Esophagus squamous epithelium (tissue), 5 donors: Measurements from ENCODE around the gene GAB2. TPM values are rescaled to one million over a fixed set of nuclear protein-coding genes. Genes with fewer than 3 reads are reported as not detected.

ENCODE experiments used
- DNase-seq: peaks from one replicate; lab custom pipeline; 2025; lab: John Stamatoyannopoulos, UW
- H3K27ac ChIP-seq, 4 donors: fragments of 200-600 bp; sonication (generic); one replicate each; pipeline ENCODE4 v1.5.1; 2016 to 2019; ENCODE audit warnings: mild to moderate bottlenecking in 1 of 4
- H3K27me3 ChIP-seq, 4 donors: fragments of 200-600 bp; sonication (generic); 1 replicate in 3 of 4; 2 replicates in 1 of 4; pipeline versions ENCODE4 v1.5.1 to v1.6.0; 2017 to 2021; ENCODE audit warnings: antibody characterized with exemption in 1 of 4
- H3K36me3 ChIP-seq, 3 donors: fragments of 200-600 bp; sonication (generic); one replicate each; pipeline ENCODE4 v1.5.1; 2016 to 2019
- H3K4me1 ChIP-seq, 3 donors: fragments of 200-600 bp; sonication (generic); one replicate each; pipeline ENCODE4 v1.5.1; 2017 to 2019
- H3K4me3 ChIP-seq, 4 donors: fragments of 200-600 bp; sonication (generic); 1 replicate in 3 of 4; 2 replicates in 1 of 4; pipeline ENCODE4 v1.5.1; 2016 to 2019; ENCODE audit warnings: mild to moderate bottlenecking in 2 of 4, moderate library complexity in 1 of 4
- H3K9me3 ChIP-seq, 3 donors: fragments of 200-600 bp; sonication (generic); one replicate each; pipeline ENCODE4 v1.5.1; 2016 to 2019
- CTCF ChIP-seq, 6 experiments: fragments of 450-650 bp in 4 of 6; fragments of 200-600 bp in 2 of 6; sonication (generic) in 2 of 6; IDR thresholded peaks; one replicate each; pipeline ENCODE4 v1.5.1; 2016 to 2019; ENCODE audit warnings: antibody characterized with exemption in 6 of 6, mild to moderate bottlenecking in 4 of 6, moderate library complexity in 4 of 6
- POLR2A ChIP-seq, 4 donors: fragments of 450-650 bp; IDR thresholded peaks; one replicate each; pipeline ENCODE4 v1.6.1; 2017; ENCODE audit warnings: antibody characterized with exemption in 4 of 4, mild to moderate bottlenecking in 4 of 4, moderate library complexity in 3 of 4
- WGBS, 2 donors: methylation state at CpG; one replicate each; pipeline ENCODE4 v1.1.5; 2018; 5-methylcytosine and 5-hydroxymethylcytosine counted together
- intact Hi-C: fragments of 100-400 bp; cut with DNase I; formaldehyde crosslinking; loops from one replicate; pipeline ENCODE4 v1.15.0; 2022
- total RNA-seq, 4 donors: library from RNA; depleted of rRNA; stranded (reverse); fragments of >200 nt; gene quantifications; one replicate each; pipeline ENCODE4 v1.1.0, GENCODE V29; 2016
- donor health status: DM: yes; HTN: yes; CAD: no.

Gene GAB2
- total RNA-seq, 4 donors from 2014 or later, result 4.6 to 23.7 (median 11.2) TPM

GRCh38 chr11:78345450-78345849 lies 72.2 kb downstream of the GAB2 start:
- no peak overlapping the region for H3K4me3 ChIP-seq
- H3K27me3 ChIP-seq, result no peaks in the 10 kb centered on the region
- WGBS, 2 donors, result 86 to 96% methylated on average over 3 of the region's 3 CpGs
- no peaks in the 10 kb centered on the region for H3K36me3 ChIP-seq
- H3K27ac ChIP-seq, result no peak overlapping the region
- TF ChIP-seq POLR2A (IDR thresholded peaks at IDR 0.05) (no peak), CTCF (IDR thresholded peaks at IDR 0.05) (no peak)
- peaks cover 19 to 57% (median 34%) of the 10 kb centered on the region in 3 donors for H3K4me1 ChIP-seq
- H3K9me3 ChIP-seq, result no peaks in the 10 kb centered on the region
- no peak for DNase-seq
- intact Hi-C loops, result no loop called here

- 74% methylated on average over 2 of the region's 2 CpGs for WGBS, 2 donors
Observed at GRCh38 chr11:78344676-78345075, 72.9 kb downstream of the GAB2 start.

GRCh38 chr11:78344094-78344493 lies 73.5 kb downstream of the GAB2 start:
- H3K27ac ChIP-seq, result no peak overlapping the region
- no peaks in the 10 kb centered on the region for H3K27me3 ChIP-seq
- H3K9me3 ChIP-seq, result no peaks in the 10 kb centered on the region
- WGBS, 2 donors, result 79 to 83% methylated on average over 1 of the region's 1 CpG
- no peak overlapping the region for H3K4me3 ChIP-seq
- intact Hi-C loops, result no loop called here
- peaks cover 10 to 43% (median 24%) of the 10 kb centered on the region in 3 donors for H3K4me1 ChIP-seq
- H3K36me3 ChIP-seq, result no peaks in the 10 kb centered on the region
- TF ChIP-seq CTCF (IDR thresholded peaks at IDR 0.05) (no peak), POLR2A (IDR thresholded peaks at IDR 0.05) (no peak)
- no peak for DNase-seq

More at GRCh38 chr11:78344676-78345075, 72.9 kb downstream of the GAB2 start:
- intact Hi-C loops, result no loop called here
- Histone ChIP-seq H3K27ac (no peak overlapping the region), H3K9me3 (no peaks in the 10 kb centered on the region), H3K36me3 (no peaks in the 10 kb centered on the region), H3K27me3 (no peaks in the 10 kb centered on the region), H3K4me3 (no peak overlapping the region), H3K4me1 (peaks cover 13 to 49% (median 29%) of the 10 kb centered on the region in 3 donors)
- DNase-seq, result no peak
- TF ChIP-seq CTCF (IDR thresholded peaks at IDR 0.05) (no peak), POLR2A (IDR thresholded peaks at IDR 0.05) (no peak)

GRCh38 chr11:78343303-78343702 lies 74.3 kb downstream of the GAB2 start:
- intact Hi-C loops, result no loop called here
- no peak overlapping the region for H3K27ac ChIP-seq
- H3K36me3 ChIP-seq, result no peaks in the 10 kb centered on the region
- H3K27me3 ChIP-seq, result no peaks in the 10 kb centered on the region
- H3K9me3 ChIP-seq, result no peaks in the 10 kb centered on the region
- no peak overlapping the region for H3K4me3 ChIP-seq
- TF ChIP-seq CTCF (IDR thresholded peaks at IDR 0.05) (no peak), POLR2A (IDR thresholded peaks at IDR 0.05) (no peak)
- DNase-seq, result no peak
- H3K4me1 ChIP-seq, result peaks cover 6 to 36% (median 17%) of the 10 kb centered on the region in 3 donors
- 94 to 98% methylated on average over 2 of the region's 2 CpGs for WGBS, 2 donors

GRCh38 chr11:78341841-78342240 lies 75.8 kb downstream of the GAB2 start:
- Histone ChIP-seq H3K4me3 (no peak overlapping the region), H3K36me3 (no peaks in the 10 kb centered on the region), H3K27me3 (no peaks in the 10 kb centered on the region), H3K27ac (no peak overlapping the region), H3K9me3 (no peaks in the 10 kb centered on the region), H3K4me1 (peaks cover 2 to 28% (median 11%) of the 10 kb centered on the region in 3 donors)
- DNase-seq, result no peak
- intact Hi-C loops, result no loop called here
- WGBS, 2 donors, result 83 to 90% methylated on average over 2 of the region's 2 CpGs
- TF ChIP-seq CTCF (IDR thresholded peaks at IDR 0.05) (no peak), POLR2A (IDR thresholded peaks at IDR 0.05) (no peak)
